H1 (cell line): Measurements from ENCODE around the gene DPM3. TPM values are rescaled to one million over a fixed set of nuclear protein-coding genes. Genes with fewer than 3 reads are reported as not detected.
A peak's percentile ranks its signal among the peaks of the same experiment; 100 is the strongest.

Source experiments
- CTCF ChIA-PET: fragments of 300-600 bp; sonication (Branson Sonifier 250); formaldehyde crosslinking; loops from one replicate; lab custom pipeline; 2021; ENCODE audit not compliant: partially characterized antibody; lab: Charles Lee
- POLR2A ChIA-PET: fragments of 300-600 bp; sonication (Branson Sonifier 250); formaldehyde crosslinking; loops from one replicate; lab custom pipeline; 2021; ENCODE audit warnings: inconsistent platforms; ENCODE audit not compliant: partially characterized antibody; lab: Charles Lee
- DNase-seq, 2 experiments: peaks; one replicate each; pipeline versions ENCODE4 v3.0.0 to v3.0.0-alpha.2; 2010 to 2022; ENCODE audit warnings: low spot score in 2 of 2, low read depth in 1 of 2, mixed read lengths in 1 of 2
- FAIRE-seq: peaks from 2 replicates; lab custom pipeline; 2011; peaks lifted over from hg19 to GRCh38; lab: Jason Lieb, UNC
- H2AFZ ChIP-seq: 2 replicates; pipeline ENCODE4 v1.8.1; 2012; ENCODE audit warnings: low read length, inconsistent platforms
- H2AK5ac ChIP-seq: 2 replicates; pipeline ENCODE4 v1.6.1; 2013; ENCODE audit warnings: low read depth, low read length
- H2BK120ac ChIP-seq: replicated peaks from 2 replicates; pipeline ENCODE3; 2013; ENCODE audit warnings: low read depth, low read length, inconsistent platforms
- H2BK12ac ChIP-seq: 2 replicates; pipeline ENCODE4 v1.6.1; 2013; ENCODE audit warnings: low read depth, low read length
- H2BK15ac ChIP-seq: 2 replicates; pipeline ENCODE4 v1.6.1; 2013; ENCODE audit warnings: low read length
- H2BK20ac ChIP-seq: 2 replicates; pipeline ENCODE4 v1.6.1; 2013; ENCODE audit warnings: low read length
- H2BK5ac ChIP-seq: 2 replicates; pipeline ENCODE4 v1.6.1; 2013; ENCODE audit warnings: low read depth, low read length
- H3K14ac ChIP-seq: 2 replicates; pipeline ENCODE4 v1.6.1; 2013; ENCODE audit warnings: inconsistent platforms; ENCODE audit not compliant: insufficient read length
- H3K18ac ChIP-seq: 2 replicates; pipeline ENCODE4 v1.6.1; 2013; ENCODE audit warnings: low read length; ENCODE audit errors: extremely low read depth
- H3K23ac ChIP-seq: 2 replicates; pipeline ENCODE4 v1.6.1; 2013; ENCODE audit warnings: inconsistent platforms; ENCODE audit not compliant: insufficient read length
- H3K23me2 ChIP-seq: 2 replicates; pipeline ENCODE4 v1.6.1; 2013; ENCODE audit warnings: low read depth, low read length
- H3K27ac ChIP-seq: 2 replicates; pipeline ENCODE4 v1.6.1; 2011; ENCODE audit warnings: low read depth, low read length, inconsistent platforms
- H3K27me3 ChIP-seq, 4 experiments: replicated peaks in 1 of 4; 1 replicate in 1 of 4; 2 replicates in 3 of 4; pipeline versions ENCODE4 v1.6.1 to v1.8.1; 2011 to 2013; ENCODE audit warnings: low read length in 3 of 4, mild to moderate bottlenecking in 3 of 4, inconsistent platforms in 2 of 4, mixed read lengths in 2 of 4, moderate library complexity in 1 of 4; ENCODE audit not compliant: control insufficient read depth in 3 of 4, insufficient read depth in 3 of 4; ENCODE audit errors: extremely low read depth in 1 of 4
- H3K36me3 ChIP-seq, 4 experiments: 2 replicates each; pipeline versions ENCODE4 v1.6.1 to v1.8.1; 2011 to 2013; ENCODE audit warnings: mild to moderate bottlenecking in 4 of 4, low read length in 3 of 4, moderate library complexity in 2 of 4, control low read depth in 1 of 4, inconsistent platforms in 1 of 4; ENCODE audit not compliant: insufficient read depth in 4 of 4, control insufficient read depth in 2 of 4
- H3K4ac ChIP-seq: replicated peaks from 2 replicates; pipeline ENCODE3; 2013; ENCODE audit warnings: low read length, low read depth, mixed read lengths, inconsistent platforms; ENCODE audit not compliant: insufficient read length
- H3K4me1 ChIP-seq, 4 experiments: replicated peaks in 1 of 4; 1 replicate in 1 of 4; 2 replicates in 3 of 4; pipeline versions ENCODE4 v1.6.1 to v1.8.1; 2011 to 2013; ENCODE audit warnings: low read length in 3 of 4, inconsistent platforms in 2 of 4, mixed read lengths in 1 of 4; ENCODE audit not compliant: insufficient read depth in 4 of 4, control insufficient read depth in 3 of 4
- H3K4me2 ChIP-seq, 2 experiments: 2 replicates each; pipeline versions ENCODE4 v1.6.1 to v1.8.1; 2011 to 2013; ENCODE audit warnings: low read depth in 2 of 2, low read length in 2 of 2, control low read depth in 1 of 2, inconsistent platforms in 1 of 2, mild to moderate bottlenecking in 1 of 2; ENCODE audit not compliant: insufficient read depth in 1 of 2
- H3K4me3 ChIP-seq, 4 experiments: fragments of 200-600, 300-600 bp in 1 of 4; sonication (generic), shearing (Covaris generic), sonication (Bioruptor Twin) in 1 of 4; 2 replicates each; pipeline versions ENCODE4 v1.5.1 to v1.8.1; 2011 to 2016; ENCODE audit warnings: low read length in 4 of 4, low read depth in 3 of 4, control low read depth in 2 of 4, inconsistent platforms in 2 of 4, mild to moderate bottlenecking in 2 of 4, mixed read lengths in 1 of 4, moderate library complexity in 1 of 4; ENCODE audit not compliant: insufficient read depth in 2 of 4; ENCODE audit errors: extremely low read depth in 1 of 4
- H3K56ac ChIP-seq: replicated peaks from 2 replicates; pipeline ENCODE3; 2013; ENCODE audit warnings: low read depth, mild to moderate bottlenecking, mixed read lengths, low read length, inconsistent platforms; ENCODE audit not compliant: insufficient read length
- H3K79me1 ChIP-seq: 2 replicates; pipeline ENCODE4 v1.6.1; 2013; ENCODE audit warnings: low read depth, low read length, control low read depth
- H3K79me2 ChIP-seq, 2 experiments: 2 replicates each; pipeline versions ENCODE4 v1.6.1 to v1.8.1; 2012 to 2013; ENCODE audit warnings: low read length in 2 of 2, mild to moderate bottlenecking in 2 of 2, inconsistent platforms in 1 of 2; ENCODE audit not compliant: insufficient read depth in 2 of 2, control insufficient read depth in 1 of 2
- H3K9ac ChIP-seq, 4 experiments: replicated peaks in 1 of 4; 1 replicate in 1 of 4; 2 replicates in 3 of 4; pipeline versions ENCODE4 v1.6.1 to v1.8.1; 2011 to 2013; ENCODE audit warnings: low read depth in 3 of 4, low read length in 3 of 4, control low read depth in 2 of 4, mild to moderate bottlenecking in 2 of 4, moderate library complexity in 2 of 4, inconsistent platforms in 1 of 4; ENCODE audit errors: extremely low read depth in 1 of 4
- H3K9me3 ChIP-seq, 2 experiments: 2 replicates each; pipeline versions ENCODE4 v1.6.1 to v1.8.1; 2012 to 2013; ENCODE audit warnings: mild to moderate bottlenecking in 2 of 2, moderate library complexity in 2 of 2, control low read depth in 1 of 2, inconsistent platforms in 1 of 2, low read depth in 1 of 2, low read length in 1 of 2, mixed read lengths in 1 of 2; ENCODE audit not compliant: insufficient read depth in 2 of 2
- H4K20me1 ChIP-seq, 2 experiments: replicated peaks in 1 of 2; 2 replicates each; pipeline versions ENCODE3 to v1.8.1; 2011 to 2013; ENCODE audit warnings: inconsistent platforms in 2 of 2, low read length in 2 of 2, mild to moderate bottlenecking in 1 of 2; ENCODE audit not compliant: insufficient read depth in 2 of 2, control insufficient read depth in 1 of 2
- H4K5ac ChIP-seq: 2 replicates; pipeline ENCODE4 v1.6.1; 2013; ENCODE audit warnings: low read length, low read depth, mixed read lengths, inconsistent platforms; ENCODE audit not compliant: insufficient read length
- H4K8ac ChIP-seq: 2 replicates; pipeline ENCODE4 v1.8.0; 2013; ENCODE audit warnings: mild to moderate bottlenecking, moderate library complexity, low read length, inconsistent platforms; ENCODE audit not compliant: insufficient read depth; ENCODE audit errors: extremely low read depth
- H4K91ac ChIP-seq: replicated peaks from 2 replicates; pipeline ENCODE3; 2013; ENCODE audit warnings: low read length, mixed read lengths, inconsistent platforms; ENCODE audit not compliant: insufficient read length
- CBX8 ChIP-seq: fragments of 300-800, 300-1000 bp; sonication (generic); IDR thresholded peaks from 2 replicates; pipeline ENCODE4 v1.7.1; 2016; ENCODE audit warnings: low read depth, low read length, borderline replicate concordance
- CEBPB ChIP-seq: IDR thresholded peaks from 2 replicates; pipeline ENCODE4 v1.6.1; 2012; ENCODE audit warnings: low read depth, low read length
- WGBS, 2 experiments: shearing (Covaris generic) in 1 of 2; methylation state at CpG; one replicate each; pipeline versions ENCODE4 v1.1.6 to v1.1.7; 2013 to 2015; ENCODE audit warnings: low lambda C conversion rate in 2 of 2, mixed read lengths in 2 of 2, inconsistent platforms in 1 of 2, low coverage in 1 of 2, missing lambda C conversion rate in 1 of 2; ENCODE audit not compliant: insufficient replicate concordance in 2 of 2, insufficient coverage in 1 of 2, insufficient read length in 1 of 2; ENCODE audit errors: extremely low coverage in 1 of 2, missing lambda C conversion rate in 1 of 2; 5-methylcytosine and 5-hydroxymethylcytosine counted together
- polyA plus RNA-seq, 7 experiments: library from polyadenylated mRNA; depleted of rRNA in 3 of 7; stranded (reverse) in 5 of 7; unstranded in 2 of 7; fragments of >200 nt in 5 of 7; fragments of 200-250 nt in 2 of 7; gene quantifications; 1 replicate in 5 of 7; 2 replicates in 1 of 7; 4 replicates in 1 of 7; pipeline versions ENCODE4 v1.2.1 to v1.2.3, GENCODE V29; 2011 to 2013; ENCODE audit warnings: missing spikeins in 2 of 7, mixed read lengths in 2 of 7
- total RNA-seq: library from RNA; stranded (reverse); fragmentation: NEBNext Ultra II Directional; extraction: Animal tissue kit (Norgen Biotek cat#: 25700); gene quantifications from 2 replicates; pipeline ENCODE4 v1.2.1, GENCODE V29; 2021

Gene DPM3
- total and polyA plus RNA-seq, 2 of the 8 experiments (the other 6 are each of a cell fraction or from before 2014, with no cell fraction given), result 44.8 to 227 TPM

- Histone ChIP-seq H3K36me3 (peaks cover 0 to 4% (median under 1%) of the 10 kb centered on the region in 4 experiments; a peak in 2 of 8 replicates), H2BK20ac (no peak overlapping the region), H2AK5ac (no peak overlapping the region), H3K79me2 (peaks cover 0 to 2% of the 10 kb centered on the region in 2 experiments; a peak in 1 of 4 replicates), H3K79me1 (no peaks in the 10 kb centered on the region), H4K5ac (no peak overlapping the region), H2BK120ac (no peak overlapping the region), H3K27ac (no peak overlapping the region), H3K18ac (no peak overlapping the region), H3K14ac (no peak overlapping the region), H4K91ac (no peak overlapping the region), H3K9me3 (no peaks in the 10 kb centered on the region), H3K4me2 (no peak overlapping the region; a peak in 1 of 4 replicates), H3K23ac (no peak overlapping the region), H3K9ac (no peak overlapping the region), H3K4me1 (peaks cover 15 to 40% (median 21%) of the 10 kb centered on the region in 4 experiments), H2BK15ac (no peak overlapping the region), H3K4me3 (no peak overlapping the region), H4K8ac (no peak overlapping the region), H3K56ac (no peak overlapping the region), H3K4ac (no peak overlapping the region), H4K20me1 (no peaks in the 10 kb centered on the region), H3K27me3 (peaks cover 0 to 4% (median 1%) of the 10 kb centered on the region in 4 experiments; a peak in 4 of 7 replicates), H2BK5ac (no peak overlapping the region), H2BK12ac (0 out of 2 replicates have a peak overlapping the region, but pooled peaks have one; percentile 22), H3K23me2 (peaks cover 12% of the 10 kb centered on the region; the same call in 1 of the 2 replicates), H2AFZ (no peak overlapping the region)
- CTCF ChIA-PET, result interaction anchor here (0.5 to 14.2 kb wide), 7 partner anchors 11 to 212 kb away, joined by 3 to 187 read pairs (median 6); partner anchors contain the start of genes KRTCAP2 and TRIM46
- POLR2A ChIA-PET, result interaction anchor here (1.0 to 1.8 kb wide), 3 partner anchors 16 to 39 kb away, joined by 3 to 5 read pairs (median 4); partner anchors contain the start of gene KRTCAP2
- DNase-seq (no peak), FAIRE-seq (no peak)
- WGBS, 2 experiments, result 89% methylated on average over 7 of the region's 7 CpGs; no CpG with 5 or more reads in 1 of the 2 experiments
- TF ChIP-seq CEBPB (no peak), CBX8 (no peak)
Observed at GRCh38 chr1:155133799-155134281, 6.5 kb downstream of the DPM3 start.
